ENCODE data around the gene ZNF766.

DNA sequence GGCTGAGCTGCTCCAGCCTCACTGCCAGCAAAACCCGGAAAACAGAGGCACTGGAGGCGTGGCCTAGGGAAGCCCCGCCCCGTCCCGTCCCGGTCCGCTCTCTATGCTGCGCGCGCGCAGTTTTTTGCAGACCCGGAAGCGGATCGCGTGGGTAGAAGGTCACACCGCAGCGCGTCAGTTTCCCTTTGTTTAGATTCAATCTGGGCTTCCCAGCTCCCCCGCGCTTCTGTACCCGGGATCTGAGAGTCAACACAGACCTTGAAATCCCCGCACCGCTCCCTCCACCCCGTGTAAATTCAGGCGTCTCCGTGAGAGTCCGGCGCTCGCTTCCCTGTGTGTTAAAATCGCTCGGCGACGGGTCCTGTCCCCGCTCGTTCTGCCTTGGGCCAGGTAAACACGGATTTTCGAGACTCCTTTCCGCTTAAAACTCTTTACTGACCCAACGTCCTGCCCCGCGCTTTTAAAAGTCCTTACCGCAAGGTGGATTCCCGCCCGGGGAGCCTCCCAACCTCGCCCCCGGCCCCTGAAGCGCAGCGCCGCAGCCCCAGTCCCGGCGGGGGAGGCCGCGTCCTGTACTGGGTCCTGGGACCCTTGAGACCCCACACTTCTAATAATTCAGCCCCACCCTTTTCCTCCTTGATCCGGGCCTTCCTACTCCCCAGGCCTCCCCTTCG lies 66.9 kb downstream of the ZNF766 start, which contains the start of gene ZNF610:
- TF ChIP-seq EZH2 (IDR thresholded peaks at IDR 0.05; ENCODE audit: insufficient read depth, poor library complexity, severe bottlenecking) (no peak), EZH2phosphoT487 (IDR thresholded peaks at IDR 0.05; ENCODE audit: insufficient read depth, low read depth) (no peak)

All from GM23248 (cell line).